Measurements from ENCODE around the gene DUSP7.
A peak's percentile ranks its signal among the peaks of the same experiment; 100 is the strongest.

The DUSP7 gene

GRCh38 chr3:52056521-52056967 is at the start of gene DUSP7:
TSS of gene DUSP7 (minus strand) at chr3:52056571. CDS start at chr3:52056366, 205 bp downstream.
- peak; percentile 60 for DNase-seq (ENCODE audit: low read depth)

- no peak for DNase-seq (ENCODE audit: low read depth)
Measured at GRCh38 chr3:52104684-52105640, 48.6 kb upstream of the DUSP7 start.

GRCh38 chr3:52102934-52103333 is 46.6 kb upstream of the DUSP7 start:
- DNase-seq (ENCODE audit: low read depth) = no peak

- DNase-seq (ENCODE audit: low read depth) = no peak
Measured at GRCh38 chr3:52099001-52099401, 42.6 kb upstream of the DUSP7 start.

- DNase-seq (ENCODE audit: low read depth) = no peak
Measured at GRCh38 chr3:52097851-52098507, 41.6 kb upstream of the DUSP7 start.

- no peak for DNase-seq (ENCODE audit: low read depth)
Measured at GRCh38 chr3:52095990-52096775, 39.8 kb upstream of the DUSP7 start.

GRCh38 chr3:52094571-52095485 is 38.5 kb upstream of the DUSP7 start:
- no peak for DNase-seq (ENCODE audit: low read depth)

GRCh38 chr3:52093756-52094545 is 37.6 kb upstream of the DUSP7 start:
- DNase-seq (ENCODE audit: low read depth) = no peak

- DNase-seq (ENCODE audit: low read depth) = no peak
Measured at GRCh38 chr3:52092891-52093290, 36.5 kb upstream of the DUSP7 start.

- DNase-seq (ENCODE audit: low read depth) = no peak
Measured at GRCh38 chr3:52092271-52092660, 35.9 kb upstream of the DUSP7 start.

GRCh38 chr3:52091586-52092270 is 35.4 kb upstream of the DUSP7 start:
- DNase-seq (ENCODE audit: low read depth) = no peak

- DNase-seq (ENCODE audit: low read depth) = no peak
Measured at GRCh38 chr3:52090933-52091468, 34.6 kb upstream of the DUSP7 start.

- DNase-seq (ENCODE audit: low read depth) = no peak
Measured at GRCh38 chr3:52090131-52090932, 34.0 kb upstream of the DUSP7 start.

GRCh38 chr3:52089691-52090090 is 33.3 kb upstream of the DUSP7 start:
- DNase-seq (ENCODE audit: low read depth) = no peak

- no peak for DNase-seq (ENCODE audit: low read depth)
Measured at GRCh38 chr3:52088445-52089367, 32.3 kb upstream of the DUSP7 start.

- no peak for DNase-seq (ENCODE audit: low read depth)
Measured at GRCh38 chr3:52087731-52088130, 31.4 kb upstream of the DUSP7 start.

GRCh38 chr3:52086976-52087663 is 30.7 kb upstream of the DUSP7 start:
- DNase-seq (ENCODE audit: low read depth) = no peak

Measured in stimulated activated CD8-positive, alpha-beta memory T cell treated with anti-CD3 and anti-CD28 coated beads, Interleukin-12 subunit alpha, Interleukin-12 subunit beta, amount 100 ng/mL, for 4 hours (primary cell).